Calu3 (cell line): ENCODE data around the gene C1orf122. TPM values are rescaled to one million over a fixed set of nuclear protein-coding genes. Genes with fewer than 3 reads are reported as not detected.

ENCODE experiments used
- BruUV-seq: library from RNA; stranded (reverse); fragments of 400-500 nt; replicated peaks from 2 replicates; lab custom pipeline; 2021; lab: Mats Ljungman, UMichigan
- CTCF ChIA-PET: fragments of 300-600 bp; sonication (Branson Sonifier 250); formaldehyde crosslinking; loops from one replicate; lab custom pipeline; 2022; ENCODE audit warnings: antibody characterized with exemption; lab: Charles Lee
- DNase-seq: peaks from one replicate; pipeline ENCODE4 v3.0.0; 2022
- H3K27ac Mint-ChIP-seq: one replicate; pipeline ENCODE4 v1.8.0; 2022; ENCODE audit warnings: mixed read lengths; ENCODE audit not compliant: unreplicated experiment
- H3K27me3 Mint-ChIP-seq: one replicate; pipeline ENCODE4 v1.8.0; 2022; ENCODE audit warnings: mixed read lengths; ENCODE audit not compliant: unreplicated experiment
- H3K36me3 Mint-ChIP-seq: one replicate; pipeline ENCODE4 v1.8.0; 2022; ENCODE audit warnings: mild to moderate bottlenecking, moderate library complexity, mixed read lengths; ENCODE audit not compliant: insufficient read depth, unreplicated experiment
- H3K4me1 Mint-ChIP-seq: one replicate; pipeline ENCODE4 v1.8.0; 2022; ENCODE audit warnings: mild to moderate bottlenecking, low read depth, mixed read lengths; ENCODE audit not compliant: unreplicated experiment
- H3K4me3 Mint-ChIP-seq: one replicate; pipeline ENCODE4 v1.8.0; 2022; ENCODE audit warnings: mild to moderate bottlenecking, low read depth, moderate library complexity, mixed read lengths; ENCODE audit not compliant: unreplicated experiment
- H3K9me3 Mint-ChIP-seq: one replicate; pipeline ENCODE4 v1.8.0; 2022; ENCODE audit warnings: low read depth, mixed read lengths; ENCODE audit not compliant: unreplicated experiment
- intact Hi-C: fragments of 100-400 bp; cut with micrococcal nuclease; formaldehyde crosslinking; loops from one replicate; pipeline ENCODE4 v1.10.0; 2022; ENCODE audit not compliant: unreplicated experiment
- total RNA-seq: library from RNA; stranded (reverse); gene quantifications from 2 replicates; pipeline ENCODE4 v1.2.3, GENCODE V29; 2022
- TF ChIP-seq, protein P1 (sequence below): fragments of 200-600 bp; IDR thresholded peaks from one replicate; pipeline ENCODE4 v1.8.0; 2022; ENCODE audit warnings: antibody characterized with exemption; ENCODE audit not compliant: unreplicated experiment

The C1orf122 gene
- total RNA-seq, 1 experiment from 2014 or later, result 41.3 TPM

DNA sequence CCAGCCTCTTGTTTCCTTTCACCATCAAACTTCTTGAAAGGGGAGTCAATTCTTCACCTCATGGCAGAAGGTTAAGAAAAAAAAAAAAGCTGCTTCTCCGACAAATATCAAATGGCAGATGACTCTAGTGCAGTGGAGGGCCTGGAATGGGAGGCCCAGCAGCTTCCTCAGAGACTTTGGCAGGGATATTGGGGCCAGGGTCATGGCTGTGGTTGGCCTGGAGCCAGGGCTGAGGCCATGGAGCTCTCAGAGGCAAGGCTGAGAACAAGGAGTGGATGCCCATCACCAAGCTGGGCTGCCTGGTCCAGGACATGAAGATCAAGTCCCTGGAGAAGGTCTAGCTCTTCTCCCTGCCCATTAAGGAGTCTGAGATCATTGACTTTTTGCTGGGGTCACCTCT is 33.1 kb downstream of the C1orf122 start:
- no peaks in the 10 kb centered on the region for H3K9me3 Mint-ChIP-seq
- DNase-seq, result no peak
- CTCF ChIA-PET, result interaction anchor here (0.7 to 1.2 kb wide), 2 partner anchors 12 to 19 kb away, joined by 3 read pairs; partner anchors contain the start of gene MTF1
- H3K27ac Mint-ChIP-seq, result no peak overlapping the region
- TF ChIP-seq, protein P1, sequence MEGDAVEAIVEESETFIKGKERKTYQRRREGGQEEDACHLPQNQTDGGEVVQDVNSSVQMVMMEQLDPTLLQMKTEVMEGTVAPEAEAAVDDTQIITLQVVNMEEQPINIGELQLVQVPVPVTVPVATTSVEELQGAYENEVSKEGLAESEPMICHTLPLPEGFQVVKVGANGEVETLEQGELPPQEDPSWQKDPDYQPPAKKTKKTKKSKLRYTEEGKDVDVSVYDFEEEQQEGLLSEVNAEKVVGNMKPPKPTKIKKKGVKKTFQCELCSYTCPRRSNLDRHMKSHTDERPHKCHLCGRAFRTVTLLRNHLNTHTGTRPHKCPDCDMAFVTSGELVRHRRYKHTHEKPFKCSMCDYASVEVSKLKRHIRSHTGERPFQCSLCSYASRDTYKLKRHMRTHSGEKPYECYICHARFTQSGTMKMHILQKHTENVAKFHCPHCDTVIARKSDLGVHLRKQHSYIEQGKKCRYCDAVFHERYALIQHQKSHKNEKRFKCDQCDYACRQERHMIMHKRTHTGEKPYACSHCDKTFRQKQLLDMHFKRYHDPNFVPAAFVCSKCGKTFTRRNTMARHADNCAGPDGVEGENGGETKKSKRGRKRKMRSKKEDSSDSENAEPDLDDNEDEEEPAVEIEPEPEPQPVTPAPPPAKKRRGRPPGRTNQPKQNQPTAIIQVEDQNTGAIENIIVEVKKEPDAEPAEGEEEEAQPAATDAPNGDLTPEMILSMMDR, result no peak
- H3K27me3 Mint-ChIP-seq, result no peaks in the 10 kb centered on the region
- no TSS peak for BruUV-seq
- H3K4me1 Mint-ChIP-seq, result peaks cover 20% of the 10 kb centered on the region
- H3K36me3 Mint-ChIP-seq, result peaks cover 24% of the 10 kb centered on the region
- no peak overlapping the region for H3K4me3 Mint-ChIP-seq
- intact Hi-C loops, result no loop called here

DNA sequence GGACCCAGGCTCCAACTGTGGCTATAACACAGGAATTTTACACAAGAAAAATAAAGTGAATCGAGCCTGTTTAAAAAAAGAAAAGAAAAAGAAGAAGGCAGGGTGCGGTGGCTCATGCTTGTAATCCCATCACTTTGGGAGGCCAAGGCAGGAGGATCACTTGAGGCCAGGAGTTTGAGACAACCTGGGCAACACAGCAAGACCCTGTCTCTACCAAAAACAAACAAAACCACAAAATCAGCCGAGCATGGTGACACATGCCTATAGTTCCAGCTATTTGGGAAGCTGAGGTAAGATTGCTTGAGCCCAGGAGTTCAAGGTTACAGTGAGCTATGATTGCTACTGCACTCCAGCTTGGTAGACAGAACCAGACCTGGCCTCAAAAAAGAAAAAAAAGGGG is 34.1 kb downstream of the C1orf122 start:
- Mint-ChIP-seq H3K27me3 (no peaks in the 10 kb centered on the region), H3K4me1 (peaks cover 28% of the 10 kb centered on the region), H3K36me3 (peaks cover 24% of the 10 kb centered on the region), H3K9me3 (no peaks in the 10 kb centered on the region), H3K27ac (no peak overlapping the region), H3K4me3 (no peak overlapping the region)
- BruUV-seq, result no TSS peak
- DNase-seq, result no peak
- TF ChIP-seq, protein P1, result no peak
- CTCF ChIA-PET, result no interaction called here
- intact Hi-C loops, result no loop called here

DNA sequence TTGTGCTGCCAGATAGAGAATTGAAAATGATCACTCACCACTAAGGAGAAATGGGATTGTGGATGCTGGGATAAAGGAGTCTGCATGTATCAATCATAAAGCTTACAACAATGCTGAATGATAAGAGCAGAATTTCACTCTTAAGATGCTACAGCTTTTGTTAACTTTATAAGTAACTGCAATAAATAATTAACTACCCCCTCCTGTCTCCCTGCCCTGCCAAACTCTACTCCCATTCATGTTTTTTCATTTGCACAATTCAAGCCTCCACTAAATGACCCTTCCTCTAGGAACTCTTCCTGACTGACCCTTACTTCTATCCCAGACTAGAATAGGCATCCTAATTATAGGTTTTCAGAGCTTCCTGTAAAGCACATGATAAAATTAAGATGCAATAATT is 36.9 kb downstream of the C1orf122 start:
- no peak for DNase-seq
- Mint-ChIP-seq H3K36me3 (peaks cover 16% of the 10 kb centered on the region), H3K27ac (peak overlapping the region; percentile 31), H3K4me1 (peaks cover 34% of the 10 kb centered on the region), H3K27me3 (no peaks in the 10 kb centered on the region), H3K4me3 (no peak overlapping the region), H3K9me3 (no peaks in the 10 kb centered on the region)
- BruUV-seq, result no TSS peak
- intact Hi-C loops, result no loop called here
- TF ChIP-seq, protein P1, result no peak
- CTCF ChIA-PET, result no interaction called here

DNA sequence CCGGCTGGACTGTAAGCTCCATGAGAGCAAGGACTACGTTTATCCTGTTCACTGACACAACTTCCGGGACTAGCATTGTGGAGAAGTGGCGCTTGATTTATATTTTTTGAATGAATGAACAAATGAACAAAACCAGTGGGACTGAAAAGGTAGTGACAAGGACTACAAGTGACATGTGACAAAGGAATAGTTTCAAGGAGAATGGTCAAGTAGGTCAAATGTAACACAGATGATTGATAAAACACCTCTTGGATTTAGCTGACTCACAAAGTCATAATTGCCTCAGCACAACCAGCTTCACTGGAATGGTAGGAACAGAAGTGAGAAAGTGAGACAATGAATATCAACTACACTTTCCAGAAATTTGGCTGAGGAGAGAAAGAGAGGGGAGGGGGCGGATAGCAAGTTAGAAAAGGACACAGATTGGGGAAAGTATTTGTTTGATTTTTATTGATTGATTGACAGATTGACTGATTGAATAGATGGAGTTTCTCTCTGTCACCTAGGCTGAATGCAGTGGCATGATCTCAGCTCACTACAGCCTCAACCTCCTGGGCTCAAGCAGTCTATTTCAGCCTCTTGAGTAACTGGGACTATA is 37.6 kb downstream of the C1orf122 start:
- DNase-seq, result no peak
- CTCF ChIA-PET, result interaction anchor here (0.6 kb wide), 1 partner anchor 822 kb away, joined by 4 read pairs; no protein-coding TSS in a partner anchor
- BruUV-seq, result no TSS peak
- Mint-ChIP-seq H3K27me3 (no peaks in the 10 kb centered on the region), H3K4me3 (no peak overlapping the region), H3K9me3 (no peaks in the 10 kb centered on the region), H3K36me3 (peaks cover 12% of the 10 kb centered on the region), H3K27ac (peak overlapping the region; percentile 31), H3K4me1 (peaks cover 34% of the 10 kb centered on the region)
- intact Hi-C loops, result no loop called here
- TF ChIP-seq, protein P1, result no peak
